Uterus (tissue), 4 donors: Measurements from ENCODE around the gene DUSP1. TPM values are rescaled to one million over a fixed set of nuclear protein-coding genes. Genes with fewer than 3 reads are reported as not detected.
A peak's percentile ranks its signal among the peaks of the same experiment; 100 is the strongest.

Source experiments
- DNase-seq, 2 donors: peaks; one replicate each; pipeline ENCODE4 v3.0.0-alpha.2; 2019 to 2020
- H3K27ac ChIP-seq, 2 donors: fragments of 200-600 bp; sonication (generic); 1 replicate in 1 of 2; 2 replicates in 1 of 2; pipeline ENCODE4 v1.5.1; 2016 to 2018
- H3K27me3 ChIP-seq, 2 donors: fragments of 200-600 bp; sonication (generic); one replicate each; pipeline ENCODE4 v1.5.1; 2018 to 2019; ENCODE audit warnings: control low read depth in 1 of 2
- H3K36me3 ChIP-seq, 2 donors: fragments of 200-600 bp; sonication (generic); one replicate each; pipeline ENCODE4 v1.5.1; 2019; ENCODE audit warnings: control low read depth in 1 of 2
- H3K4me1 ChIP-seq, 2 donors: fragments of 200-600 bp; sonication (generic); one replicate each; pipeline ENCODE4 v1.5.1; 2018 to 2019; ENCODE audit warnings: control low read depth in 1 of 2
- H3K4me3 ChIP-seq, 2 donors: fragments of 200-600 bp; sonication (generic); 1 replicate in 1 of 2; 2 replicates in 1 of 2; pipeline ENCODE4 v1.5.1; 2018 to 2019; ENCODE audit warnings: mild to moderate bottlenecking in 1 of 2
- H3K9me3 ChIP-seq, 2 donors: fragments of 200-600 bp; sonication (generic); one replicate each; pipeline ENCODE4 v1.5.1; 2019; ENCODE audit warnings: control low read depth in 1 of 2
- CTCF ChIP-seq, 4 experiments: fragments of 200-600 bp in 2 of 4; fragments of 450-650 bp in 2 of 4; sonication (generic) in 2 of 4; IDR thresholded peaks; one replicate each; pipeline ENCODE4 v1.5.1; 2016 to 2019; ENCODE audit warnings: antibody characterized with exemption in 4 of 4, mild to moderate bottlenecking in 2 of 4, moderate library complexity in 1 of 4
- POLR2A ChIP-seq, 2 donors: fragments of 450-650 bp; IDR thresholded peaks; one replicate each; pipeline ENCODE4 v1.6.1; 2016; ENCODE audit warnings: antibody characterized with exemption in 2 of 2, mild to moderate bottlenecking in 1 of 2, moderate library complexity in 1 of 2
- intact Hi-C: fragments of 100-400 bp; cut with DNase I; formaldehyde crosslinking; loops from one replicate; pipeline ENCODE4 v1.15.1; 2023; ENCODE audit warnings: low total_unique reads
- total RNA-seq, 4 donors: library from RNA; depleted of rRNA in 3 of 4; stranded (reverse); fragments of >200 nt in 3 of 4; gene quantifications; one replicate each; pipeline versions ENCODE4 v1.1.0 to v1.2.4, GENCODE V29; 2014 to 2023
- donor health status: DM: yes; HTN: yes; CAD: no.

DUSP1 gene, protein sequence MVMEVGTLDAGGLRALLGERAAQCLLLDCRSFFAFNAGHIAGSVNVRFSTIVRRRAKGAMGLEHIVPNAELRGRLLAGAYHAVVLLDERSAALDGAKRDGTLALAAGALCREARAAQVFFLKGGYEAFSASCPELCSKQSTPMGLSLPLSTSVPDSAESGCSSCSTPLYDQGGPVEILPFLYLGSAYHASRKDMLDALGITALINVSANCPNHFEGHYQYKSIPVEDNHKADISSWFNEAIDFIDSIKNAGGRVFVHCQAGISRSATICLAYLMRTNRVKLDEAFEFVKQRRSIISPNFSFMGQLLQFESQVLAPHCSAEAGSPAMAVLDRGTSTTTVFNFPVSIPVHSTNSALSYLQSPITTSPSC
- 1,000 to 10,000 TPM in 1 of 4 donors, 100 to 1,000 TPM in 3; 189 to 2,046 (median 515) TPM for total RNA-seq

GRCh38 chr5:172770675-172771438 lies at the start of gene DUSP1:
DUSP1 (minus strand) TSS chr5:172771195; CDS start chr5:172770952, 243 bp downstream.
- peaks cover 0 to 3% of the 10 kb centered on the region in 2 donors for H3K4me1 ChIP-seq
- intact Hi-C loops, result loop anchor here (10.0 kb wide), 2 partner anchors 94 to 134 kb away; no protein-coding TSS in a partner anchor
- peak within 1 kb of the TSS; percentile 99 for H3K27ac ChIP-seq
- H3K9me3 ChIP-seq, result no peaks in the 10 kb centered on the region
- peak; percentile 99 to 100 for DNase-seq
- no peaks in the 10 kb centered on the region for H3K27me3 ChIP-seq
- peak; percentile 99 for TF ChIP-seq POLR2A (IDR thresholded peaks at IDR 0.05)
- peak in 3 of 4 experiments; percentile 42 to 74 (median 61) for TF ChIP-seq CTCF (IDR thresholded peaks at IDR 0.05)
- H3K4me3 ChIP-seq, result peak within 1 kb of the TSS; percentile 68 to 85
- no peaks in the 10 kb centered on the region for H3K36me3 ChIP-seq

- no peaks in the 10 kb centered on the region for H3K36me3 ChIP-seq
- no peaks in the 10 kb centered on the region for H3K9me3 ChIP-seq
- TF ChIP-seq POLR2A (IDR thresholded peaks at IDR 0.05), result peak in 1 of 2 donors; percentile 32
- no peak for TF ChIP-seq CTCF (IDR thresholded peaks at IDR 0.05)
- H3K4me3 ChIP-seq, result no peak overlapping the region
- intact Hi-C loops, result no loop called here
- DNase-seq, result peak; percentile 79 to 86
- H3K4me1 ChIP-seq, result peaks cover 0 to 4% of the 10 kb centered on the region in 2 donors
- peak overlapping the region; percentile 54 to 73 for H3K27ac ChIP-seq
- no peaks in the 10 kb centered on the region for H3K27me3 ChIP-seq
Observed at GRCh38 chr5:172820046-172820767, 49.2 kb upstream of the DUSP1 start.

- H3K4me1 ChIP-seq, result peaks cover 0 to 4% of the 10 kb centered on the region in 2 donors
- no peak for DNase-seq
- TF ChIP-seq POLR2A (IDR thresholded peaks at IDR 0.05), result no peak
- intact Hi-C loops, result no loop called here
- no peaks in the 10 kb centered on the region for H3K36me3 ChIP-seq
- no peaks in the 10 kb centered on the region for H3K27me3 ChIP-seq
- H3K27ac ChIP-seq, result peak overlapping the region; percentile 54 to 73
- H3K4me3 ChIP-seq, result no peak overlapping the region
- no peaks in the 10 kb centered on the region for H3K9me3 ChIP-seq
Observed at GRCh38 chr5:172819569-172819968, 48.6 kb upstream of the DUSP1 start.

- TF ChIP-seq CTCF (IDR thresholded peaks at IDR 0.05), result no peak
- TF ChIP-seq POLR2A (IDR thresholded peaks at IDR 0.05), result no peak
- Histone ChIP-seq H3K4me1 (peaks cover 0 to 4% of the 10 kb centered on the region in 2 donors), H3K4me3 (no peak overlapping the region), H3K9me3 (no peaks in the 10 kb centered on the region), H3K27me3 (no peaks in the 10 kb centered on the region), H3K27ac (peak overlapping the region in 1 of 2 donors; percentile 71), H3K36me3 (no peaks in the 10 kb centered on the region)
- no peak for DNase-seq
- intact Hi-C loops, result no loop called here
Observed at GRCh38 chr5:172818081-172818480, 47.1 kb upstream of the DUSP1 start.

DNA sequence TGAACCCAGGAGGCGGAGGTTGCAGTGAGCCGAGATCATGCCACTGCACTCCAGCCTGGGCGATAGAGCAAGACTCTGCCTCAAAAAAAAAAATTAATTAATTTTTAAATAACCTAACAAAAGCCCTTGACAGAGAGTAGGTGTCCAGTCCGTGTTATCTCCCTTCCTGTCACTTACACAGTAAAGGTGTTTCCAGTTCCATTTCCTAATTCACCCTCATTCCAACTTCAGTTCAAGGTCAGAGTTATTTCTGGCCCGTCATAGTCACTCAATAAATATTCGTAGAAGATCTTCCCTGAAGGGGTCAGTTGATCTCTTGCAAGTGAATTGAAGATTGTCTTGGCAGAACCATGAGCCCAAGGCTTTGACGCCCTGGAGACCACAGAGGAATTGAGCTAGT lies 46.7 kb upstream of the DUSP1 start:
- H3K4me1 ChIP-seq, result peaks cover 0 to 4% of the 10 kb centered on the region in 2 donors
- no peaks in the 10 kb centered on the region for H3K36me3 ChIP-seq
- intact Hi-C loops, result no loop called here
- H3K4me3 ChIP-seq, result no peak overlapping the region
- H3K27me3 ChIP-seq, result no peaks in the 10 kb centered on the region
- H3K9me3 ChIP-seq, result no peaks in the 10 kb centered on the region
- TF ChIP-seq POLR2A (IDR thresholded peaks at IDR 0.05), result no peak
- TF ChIP-seq CTCF (IDR thresholded peaks at IDR 0.05), result no peak
- peak in 1 of 2 donors; percentile 11 for DNase-seq
- H3K27ac ChIP-seq, result peak overlapping the region; percentile 71 to 77
